Lower lobe of right lung (tissue), 2 donors: ENCODE data around the gene SETD9. TPM values are rescaled to one million over a fixed set of nuclear protein-coding genes. Genes with fewer than 3 reads are reported as not detected.

ENCODE experiments used
- ATAC-seq, 2 donors: fragments of 200-7000 bp; cut with Tn5 transposase; one replicate each; pipeline ENCODE4 v1.9.1; 2020 to 2022; ENCODE audit warnings: mild to moderate bottlenecking in 2 of 2, moderate library complexity in 2 of 2
- DNase-seq: peaks from one replicate; pipeline ENCODE4 v3.0.0-alpha.2; 2020
- H3K27ac ChIP-seq: fragments of 200-600 bp; one replicate; pipeline ENCODE4 v1.8.0; 2022
- H3K27me3 ChIP-seq: fragments of 200-600 bp; one replicate; pipeline ENCODE4 v1.8.0; 2022; ENCODE audit warnings: low read depth
- H3K36me3 ChIP-seq: fragments of 200-600 bp; one replicate; pipeline ENCODE4 v1.8.0; 2022; ENCODE audit warnings: mild to moderate bottlenecking
- H3K4me1 ChIP-seq: fragments of 200-600 bp; one replicate; pipeline ENCODE4 v1.8.0; 2022
- H3K4me3 ChIP-seq: fragments of 200-600 bp; one replicate; pipeline ENCODE4 v1.8.0; 2022; ENCODE audit warnings: mild to moderate bottlenecking
- H3K9me3 ChIP-seq: fragments of 200-600 bp; one replicate; pipeline ENCODE4 v1.8.0; 2022
- intact Hi-C: fragments of 100-400 bp; cut with DNase I; formaldehyde crosslinking; loops from one replicate; pipeline ENCODE4 v1.11.0; 2022
- total RNA-seq: library from RNA; stranded (reverse); fragmentation: NEBNext Ultra II Directional; extraction: Animal tissue kit (Norgen Biotek cat#: 25700); gene quantifications from one replicate; pipeline ENCODE4 v1.2.1, GENCODE V29; 2021
- TF ChIP-seq, protein P1 (sequence below): fragments of 200-600 bp; IDR thresholded peaks from one replicate; pipeline ENCODE4 v1.8.0; 2022; ENCODE audit warnings: antibody characterized with exemption, mild to moderate bottlenecking
- donor health status: DM: no; HTN: yes; CAD: no; lungs with severe emphysema.

SETD9 gene
- total RNA-seq, 1 donor from 2014 or later: 9.1 TPM

DNA sequence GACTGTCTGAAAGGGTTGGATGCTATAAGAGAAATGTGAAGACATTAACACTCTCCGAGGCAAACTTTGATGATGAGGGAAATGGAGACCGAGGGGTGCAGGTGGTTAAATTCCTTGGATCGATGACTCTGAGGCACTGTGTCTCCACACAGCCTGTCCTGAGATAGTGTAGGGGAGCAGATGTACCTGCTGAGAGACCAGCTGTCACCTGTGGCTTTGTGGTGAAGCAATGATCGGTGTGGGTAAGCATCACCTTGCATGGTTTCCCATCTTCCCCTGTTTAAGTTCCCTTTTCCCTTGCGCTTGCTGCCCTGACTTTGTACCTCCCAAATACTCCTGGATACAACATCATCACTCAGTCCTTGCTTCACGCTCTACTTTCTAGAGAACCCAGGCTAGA is 52.4 kb downstream of the SETD9 start:
- TF ChIP-seq, protein P1, sequence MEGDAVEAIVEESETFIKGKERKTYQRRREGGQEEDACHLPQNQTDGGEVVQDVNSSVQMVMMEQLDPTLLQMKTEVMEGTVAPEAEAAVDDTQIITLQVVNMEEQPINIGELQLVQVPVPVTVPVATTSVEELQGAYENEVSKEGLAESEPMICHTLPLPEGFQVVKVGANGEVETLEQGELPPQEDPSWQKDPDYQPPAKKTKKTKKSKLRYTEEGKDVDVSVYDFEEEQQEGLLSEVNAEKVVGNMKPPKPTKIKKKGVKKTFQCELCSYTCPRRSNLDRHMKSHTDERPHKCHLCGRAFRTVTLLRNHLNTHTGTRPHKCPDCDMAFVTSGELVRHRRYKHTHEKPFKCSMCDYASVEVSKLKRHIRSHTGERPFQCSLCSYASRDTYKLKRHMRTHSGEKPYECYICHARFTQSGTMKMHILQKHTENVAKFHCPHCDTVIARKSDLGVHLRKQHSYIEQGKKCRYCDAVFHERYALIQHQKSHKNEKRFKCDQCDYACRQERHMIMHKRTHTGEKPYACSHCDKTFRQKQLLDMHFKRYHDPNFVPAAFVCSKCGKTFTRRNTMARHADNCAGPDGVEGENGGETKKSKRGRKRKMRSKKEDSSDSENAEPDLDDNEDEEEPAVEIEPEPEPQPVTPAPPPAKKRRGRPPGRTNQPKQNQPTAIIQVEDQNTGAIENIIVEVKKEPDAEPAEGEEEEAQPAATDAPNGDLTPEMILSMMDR: no peak
- Histone ChIP-seq H3K4me1 (no peaks in the 10 kb centered on the region), H3K27ac (no peak overlapping the region), H3K4me3 (no peak overlapping the region), H3K9me3 (no peaks in the 10 kb centered on the region), H3K36me3 (no peaks in the 10 kb centered on the region), H3K27me3 (peaks cover 6% of the 10 kb centered on the region)
- intact Hi-C loops: no loop called here
- ATAC-seq (no peak), DNase-seq (no peak)

DNA sequence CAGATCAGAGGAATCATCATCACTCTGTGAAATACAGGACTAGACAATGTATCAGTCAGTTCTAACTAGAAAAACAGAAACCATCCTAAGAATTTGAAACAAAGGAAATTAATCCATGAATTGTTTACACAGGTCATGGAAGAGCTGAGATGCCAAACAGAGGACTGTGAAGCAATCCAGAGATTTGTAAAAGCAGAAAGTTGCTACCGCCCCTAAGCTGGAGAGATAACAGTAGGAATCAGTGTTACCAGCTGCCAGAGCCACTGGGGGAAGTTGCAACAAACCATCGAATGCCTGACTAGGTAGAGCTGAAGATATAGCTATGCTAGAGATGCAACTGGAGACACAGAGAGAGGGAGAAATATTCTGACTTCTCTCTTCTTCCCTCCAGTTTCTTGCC is 52.9 kb downstream of the SETD9 start:
- no peak for ATAC-seq
- Histone ChIP-seq H3K36me3 (no peaks in the 10 kb centered on the region), H3K27ac (no peak overlapping the region), H3K9me3 (no peaks in the 10 kb centered on the region), H3K27me3 (peaks cover 6% of the 10 kb centered on the region), H3K4me3 (no peak overlapping the region), H3K4me1 (no peaks in the 10 kb centered on the region)
- TF ChIP-seq, protein P1: no peak
- no peak for DNase-seq
- intact Hi-C loops: no loop called here

DNA sequence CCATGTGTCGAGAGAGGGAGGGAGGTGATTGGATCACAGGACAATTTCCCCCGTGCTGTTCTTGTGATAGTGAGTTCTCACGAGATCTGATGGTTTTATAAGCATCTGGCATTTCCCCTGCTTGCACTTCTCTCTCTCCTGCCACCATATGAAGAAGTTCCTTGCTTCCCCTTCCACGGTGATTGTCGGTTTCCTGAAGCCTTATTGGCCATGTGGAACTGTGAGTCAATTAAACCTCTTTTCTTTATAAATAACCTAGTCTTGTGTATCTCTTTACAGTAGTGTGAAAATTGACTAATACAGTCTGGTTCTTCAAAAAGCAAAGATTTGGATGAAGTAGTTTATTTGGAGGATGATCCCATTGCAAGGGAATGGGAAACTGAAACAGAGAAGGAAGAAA is 53.9 kb downstream of the SETD9 start:
- Histone ChIP-seq H3K4me3 (no peak overlapping the region), H3K4me1 (no peaks in the 10 kb centered on the region), H3K9me3 (no peaks in the 10 kb centered on the region), H3K27me3 (peaks cover 6% of the 10 kb centered on the region), H3K36me3 (no peaks in the 10 kb centered on the region), H3K27ac (no peak overlapping the region)
- ATAC-seq: no peak
- intact Hi-C loops: no loop called here
- TF ChIP-seq, protein P1: no peak
- no peak for DNase-seq

DNA sequence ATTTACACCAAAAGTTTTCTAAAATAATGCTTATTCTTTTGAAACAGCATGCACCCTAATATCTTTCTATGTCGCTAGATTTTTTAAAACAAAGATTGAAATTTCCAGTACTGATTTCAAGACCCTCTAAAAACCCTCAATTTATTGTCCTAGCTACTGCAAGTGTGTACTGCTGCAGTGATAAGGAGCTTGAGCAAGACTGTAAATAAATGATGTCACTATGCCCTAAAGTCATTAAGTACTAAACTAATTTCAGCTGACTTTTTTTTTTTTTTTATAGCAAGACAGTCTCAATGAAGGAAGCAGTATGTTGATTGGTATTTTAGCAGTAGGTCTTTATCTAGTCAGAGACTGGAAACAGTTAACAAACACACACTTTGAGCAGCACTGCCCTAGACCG is 54.8 kb downstream of the SETD9 start:
- intact Hi-C loops: no loop called here
- Histone ChIP-seq H3K9me3 (no peaks in the 10 kb centered on the region), H3K27me3 (peaks cover 6% of the 10 kb centered on the region), H3K27ac (no peak overlapping the region), H3K4me1 (no peaks in the 10 kb centered on the region), H3K36me3 (no peaks in the 10 kb centered on the region), H3K4me3 (no peak overlapping the region)
- ATAC-seq (peak in 1 of 2 donors; percentile 56), DNase-seq (no peak)
- TF ChIP-seq, protein P1: no peak

Other genes starting within 250 kb of the SETD9 start
- 28.7 TPM for gene MAP3K1, start 94.0 kb upstream of the SETD9 start, total RNA-seq
- 20.1 TPM for gene MIER3, start 42.5 kb downstream of the SETD9 start, total RNA-seq